Natural killer cell (primary cell): ENCODE measurements around the gene SLC10A1. TPM values are rescaled to one million over a fixed set of nuclear protein-coding genes. Genes with fewer than 3 reads are reported as not detected.

Experiments used
- ATAC-seq, 3 donors: fragments of 150-1000 bp in 2 of 3; fragments of 200-7000 bp in 1 of 3; cut with Tn5 transposase; 1 replicate in 1 of 3; 2 replicates in 2 of 3; pipeline ENCODE4 v1.10.0; 2021; ENCODE audit warnings: mild to moderate bottlenecking in 2 of 3, moderate library complexity in 2 of 3
- DNase-seq, 2 donors: peaks; one replicate each; pipeline versions ENCODE4 v3.0.0 to v3.0.0-alpha.2; 2013 to 2021; ENCODE audit warnings: mixed read lengths in 1 of 2
- H3K27ac ChIP-seq: one replicate; pipeline ENCODE4 v1.5.1; 2013; ENCODE audit warnings: mild to moderate bottlenecking, low read length
- H3K27me3 ChIP-seq: one replicate; pipeline ENCODE4 v1.6.1; 2013; ENCODE audit warnings: low read length; ENCODE audit not compliant: control insufficient read depth, insufficient read depth
- H3K36me3 ChIP-seq: one replicate; pipeline ENCODE4 v1.6.1; 2013; ENCODE audit warnings: low read length; ENCODE audit not compliant: control insufficient read depth, insufficient read depth
- H3K4me1 ChIP-seq: one replicate; pipeline ENCODE4 v1.6.1; 2013; ENCODE audit warnings: low read length; ENCODE audit not compliant: control insufficient read depth, insufficient read depth
- H3K4me3 ChIP-seq: one replicate; pipeline ENCODE4 v1.5.1; 2013; ENCODE audit warnings: low read length
- H3K9me3 ChIP-seq: one replicate; pipeline ENCODE4 v1.6.1; 2013; ENCODE audit warnings: low read length; ENCODE audit not compliant: control insufficient read depth, insufficient read depth
- H3K27ac Mint-ChIP-seq, 2 donors: one replicate each; pipeline ENCODE4 v1.8.0; 2022; ENCODE audit warnings: mild to moderate bottlenecking in 2 of 2, mixed read lengths in 2 of 2, moderate library complexity in 1 of 2
- H3K27me3 Mint-ChIP-seq, 2 donors: one replicate each; pipeline ENCODE4 v1.8.0; 2022; ENCODE audit warnings: low read depth in 2 of 2, mixed read lengths in 2 of 2
- H3K36me3 Mint-ChIP-seq: one replicate; pipeline ENCODE4 v1.8.0; 2022; ENCODE audit warnings: mixed read lengths
- H3K4me1 Mint-ChIP-seq, 2 donors: one replicate each; pipeline ENCODE4 v1.8.0; 2022; ENCODE audit warnings: mixed read lengths in 2 of 2
- H3K4me3 Mint-ChIP-seq: one replicate; pipeline ENCODE4 v1.8.0; 2022; ENCODE audit warnings: mild to moderate bottlenecking, moderate library complexity, mixed read lengths
- H3K9me3 Mint-ChIP-seq, 2 donors: one replicate each; pipeline ENCODE4 v1.8.0; 2022; ENCODE audit warnings: mixed read lengths in 2 of 2
- WGBS: methylation state at CpG from one replicate; pipeline ENCODE4 v1.1.7; 2013; ENCODE audit warnings: missing lambda C conversion rate; ENCODE audit not compliant: insufficient coverage; 5-methylcytosine and 5-hydroxymethylcytosine counted together
- intact Hi-C: fragments of 100-400 bp; cut with micrococcal nuclease; formaldehyde crosslinking; loops from one replicate; pipeline ENCODE4 v1.14.2; 2022
- total RNA-seq, 4 donors: library from RNA; stranded (reverse); fragments of 120-200 nt in 1 of 4; gene quantifications; one replicate each; pipeline versions ENCODE4 v1.2.3 to v1.2.4, GENCODE V29; 2013 to 2022
- TF ChIP-seq, protein P1 (sequence below): fragments of 200-600 bp; IDR thresholded peaks from one replicate; pipeline ENCODE4 v1.8.0; 2022; ENCODE audit warnings: antibody characterized with exemption

The SLC10A1 gene
- total RNA-seq, 3 donors from 2014 or later (not counting 1 experiment from before 2014, with no cell fraction given), result not detected

GRCh38 chr14:69812711-69813110, 15.7 kb upstream of the SLC10A1 start:
- peaks cover 0 to 4% of the 10 kb centered on the region in 2 donors for H3K27me3 Mint-ChIP-seq
- no peak overlapping the region for H3K27ac Mint-ChIP-seq
- intact Hi-C loops, result no loop called here
- no peaks in the 10 kb centered on the region for H3K4me1 Mint-ChIP-seq
- H3K27me3 ChIP-seq, result no peaks in the 10 kb centered on the region
- DNase-seq (no peak), ATAC-seq (no peak)
- no peak overlapping the region for H3K27ac ChIP-seq
- H3K9me3 Mint-ChIP-seq, result no peaks in the 10 kb centered on the region
- no peak overlapping the region for H3K4me3 Mint-ChIP-seq
- H3K4me1 ChIP-seq, result no peaks in the 10 kb centered on the region
- no peak overlapping the region for H3K4me3 ChIP-seq
- H3K9me3 ChIP-seq, result no peaks in the 10 kb centered on the region
- H3K36me3 ChIP-seq, result no peaks in the 10 kb centered on the region
- WGBS, result 90% methylated on average over 9 of the region's 9 CpGs
- TF ChIP-seq, protein P1, sequence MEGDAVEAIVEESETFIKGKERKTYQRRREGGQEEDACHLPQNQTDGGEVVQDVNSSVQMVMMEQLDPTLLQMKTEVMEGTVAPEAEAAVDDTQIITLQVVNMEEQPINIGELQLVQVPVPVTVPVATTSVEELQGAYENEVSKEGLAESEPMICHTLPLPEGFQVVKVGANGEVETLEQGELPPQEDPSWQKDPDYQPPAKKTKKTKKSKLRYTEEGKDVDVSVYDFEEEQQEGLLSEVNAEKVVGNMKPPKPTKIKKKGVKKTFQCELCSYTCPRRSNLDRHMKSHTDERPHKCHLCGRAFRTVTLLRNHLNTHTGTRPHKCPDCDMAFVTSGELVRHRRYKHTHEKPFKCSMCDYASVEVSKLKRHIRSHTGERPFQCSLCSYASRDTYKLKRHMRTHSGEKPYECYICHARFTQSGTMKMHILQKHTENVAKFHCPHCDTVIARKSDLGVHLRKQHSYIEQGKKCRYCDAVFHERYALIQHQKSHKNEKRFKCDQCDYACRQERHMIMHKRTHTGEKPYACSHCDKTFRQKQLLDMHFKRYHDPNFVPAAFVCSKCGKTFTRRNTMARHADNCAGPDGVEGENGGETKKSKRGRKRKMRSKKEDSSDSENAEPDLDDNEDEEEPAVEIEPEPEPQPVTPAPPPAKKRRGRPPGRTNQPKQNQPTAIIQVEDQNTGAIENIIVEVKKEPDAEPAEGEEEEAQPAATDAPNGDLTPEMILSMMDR, result no peak
- H3K36me3 Mint-ChIP-seq, result no peaks in the 10 kb centered on the region

GRCh38 chr14:69811868-69812252, 14.8 kb upstream of the SLC10A1 start:
- no peak for DNase-seq
- 91% methylated on average over 10 of the region's 10 CpGs for WGBS
- no peaks in the 10 kb centered on the region for H3K27me3 ChIP-seq
- H3K9me3 Mint-ChIP-seq, result no peaks in the 10 kb centered on the region
- no peaks in the 10 kb centered on the region for H3K4me1 ChIP-seq
- H3K4me3 ChIP-seq, result no peak overlapping the region
- TF ChIP-seq, protein P1, result no peak
- H3K27ac ChIP-seq, result no peak overlapping the region
- H3K27me3 Mint-ChIP-seq, result peaks cover 0 to 4% of the 10 kb centered on the region in 2 donors
- H3K4me1 Mint-ChIP-seq, result no peaks in the 10 kb centered on the region
- no peak overlapping the region for H3K4me3 Mint-ChIP-seq
- H3K9me3 ChIP-seq, result no peaks in the 10 kb centered on the region
- no peaks in the 10 kb centered on the region for H3K36me3 ChIP-seq
- no peak overlapping the region for H3K27ac Mint-ChIP-seq
- H3K36me3 Mint-ChIP-seq, result no peaks in the 10 kb centered on the region
- no peak for ATAC-seq
- intact Hi-C loops, result no loop called here

DNA sequence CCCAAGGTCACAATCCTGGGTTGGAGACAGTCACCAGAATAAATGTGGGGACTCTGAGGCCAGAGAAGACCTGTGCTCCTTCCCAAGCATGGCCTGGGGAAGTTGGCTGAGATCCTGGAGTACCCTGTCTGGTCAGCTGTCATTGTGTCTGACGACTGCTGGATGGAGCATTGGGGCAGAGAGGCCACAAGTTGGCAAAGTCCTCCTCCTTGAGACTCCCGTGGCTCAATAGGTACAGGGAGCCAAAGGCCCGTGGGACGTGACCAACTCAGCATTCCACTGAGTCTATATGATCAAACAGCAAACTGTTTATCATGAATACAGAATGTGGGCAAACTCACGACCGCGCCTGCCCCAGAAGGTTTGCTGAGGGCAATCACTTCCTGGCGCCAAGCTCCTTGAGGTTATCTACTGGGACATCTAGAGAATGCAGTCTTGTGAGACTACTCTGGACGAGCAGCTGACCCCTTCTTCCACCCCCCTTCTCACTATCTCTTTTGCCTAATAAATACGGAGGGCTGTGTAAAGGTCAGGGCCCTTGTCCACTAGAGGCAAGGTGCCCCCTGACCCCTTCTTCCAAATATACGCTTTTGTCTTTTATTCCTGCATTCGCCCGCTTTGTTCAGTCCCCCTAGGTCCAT, 14.3 kb upstream of the SLC10A1 start:
- H3K9me3 Mint-ChIP-seq, result no peaks in the 10 kb centered on the region
- DNase-seq (no peak), ATAC-seq (no peak)
- intact Hi-C loops, result no loop called here
- Histone ChIP-seq H3K27ac (no peak overlapping the region), H3K4me1 (no peaks in the 10 kb centered on the region), H3K9me3 (no peaks in the 10 kb centered on the region), H3K27me3 (no peaks in the 10 kb centered on the region), H3K4me3 (no peak overlapping the region), H3K36me3 (no peaks in the 10 kb centered on the region)
- WGBS, result 88% methylated on average over 13 of the region's 13 CpGs
- no peak overlapping the region for H3K27ac Mint-ChIP-seq
- H3K4me1 Mint-ChIP-seq, result no peaks in the 10 kb centered on the region
- TF ChIP-seq, protein P1, result no peak
- H3K27me3 Mint-ChIP-seq, result peaks cover 0 to 4% of the 10 kb centered on the region in 2 donors
- H3K36me3 Mint-ChIP-seq, result no peaks in the 10 kb centered on the region
- no peak overlapping the region for H3K4me3 Mint-ChIP-seq
